T-helper 22 cell (primary cell): ENCODE results near the gene STK40.

Experiments
- DNase-seq: peaks from one replicate; pipeline ENCODE4 v3.0.0-alpha.2; 2020; ENCODE audit warnings: low read depth

Gene STK40

DNA sequence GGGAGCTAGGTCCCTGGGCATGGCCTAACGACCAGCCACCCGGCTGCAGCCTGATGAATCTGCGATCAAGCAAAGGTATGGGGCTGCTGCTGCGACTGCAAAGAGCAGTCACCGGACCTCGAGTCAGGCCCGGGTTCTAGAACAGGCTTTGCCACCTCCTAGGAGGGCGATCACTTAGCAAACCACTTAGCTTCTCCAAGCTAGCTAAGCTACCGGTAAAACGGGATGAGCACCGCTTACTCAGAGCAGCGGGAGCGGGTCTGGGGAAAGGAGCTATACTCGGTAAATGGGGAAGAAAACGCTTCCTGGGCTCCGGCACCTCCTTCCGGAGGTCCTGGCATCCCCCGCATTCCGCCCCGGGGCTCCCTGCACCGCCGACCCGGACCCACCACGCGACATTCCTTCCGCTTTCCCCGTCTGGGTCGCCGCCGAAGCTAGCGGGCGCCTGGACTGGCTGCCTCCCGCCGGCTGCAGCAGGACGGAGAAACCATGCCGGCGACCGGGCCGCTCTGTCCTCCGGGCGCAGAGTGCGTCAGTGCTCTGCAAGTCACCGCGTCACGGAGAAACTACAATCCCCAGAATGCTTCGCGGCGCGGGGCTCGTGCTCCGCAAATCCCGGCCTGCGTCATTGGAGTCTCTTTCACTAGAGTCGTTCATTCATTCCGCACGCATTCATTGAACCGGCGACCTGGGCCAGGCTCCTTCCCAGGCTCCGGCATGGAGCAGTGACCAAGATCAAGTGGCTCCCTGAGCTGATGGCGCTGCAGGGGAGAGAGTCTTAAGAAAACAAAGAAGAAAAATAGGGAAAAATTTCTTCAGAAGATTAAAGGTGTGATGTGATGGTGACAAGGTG is 11.9 kb upstream of the STK40 start, which contains the start of gene LSM10:
LSM10 (minus strand) TSS at position 531 of the 853 bp plus-strand sequence. CDS start 3,779 bp downstream, outside the sequence.
- DNase-seq: peak; percentile 81

DNA sequence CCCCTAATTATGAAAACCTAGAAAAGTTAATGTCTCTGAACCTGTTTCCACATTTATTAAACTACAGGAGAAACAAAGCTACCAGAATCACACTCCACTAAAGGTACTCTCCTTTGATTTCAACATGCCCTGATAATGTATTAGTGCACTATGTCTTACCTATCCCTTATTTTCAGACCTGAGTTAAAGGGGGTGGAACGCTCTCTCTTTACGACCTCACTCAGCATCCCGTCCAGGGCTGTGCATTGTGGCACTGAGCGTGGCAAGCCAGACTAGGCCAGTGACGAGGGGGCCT is 11.3 kb upstream of the STK40 start:
- DNase-seq: no peak

DNA sequence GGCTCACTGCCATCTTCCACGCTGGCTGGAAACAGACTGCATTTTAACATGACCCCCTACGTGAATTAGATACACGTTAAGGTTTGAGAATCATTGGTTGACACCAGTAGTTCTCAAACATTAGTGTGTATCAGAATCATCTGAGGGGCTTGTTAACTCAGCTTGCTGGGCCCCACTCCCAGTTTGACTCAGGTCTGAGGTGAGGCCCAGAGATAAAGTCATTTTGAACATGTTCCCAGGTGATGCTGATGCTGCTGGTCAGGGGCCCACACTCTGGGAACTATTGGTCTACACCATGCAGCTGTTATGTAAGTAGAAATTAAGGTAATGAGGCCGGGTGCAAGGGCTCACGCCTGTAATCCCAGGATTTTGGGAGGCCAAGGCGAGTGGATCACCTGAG is 10.6 kb upstream of the STK40 start:
- no peak for DNase-seq

DNA sequence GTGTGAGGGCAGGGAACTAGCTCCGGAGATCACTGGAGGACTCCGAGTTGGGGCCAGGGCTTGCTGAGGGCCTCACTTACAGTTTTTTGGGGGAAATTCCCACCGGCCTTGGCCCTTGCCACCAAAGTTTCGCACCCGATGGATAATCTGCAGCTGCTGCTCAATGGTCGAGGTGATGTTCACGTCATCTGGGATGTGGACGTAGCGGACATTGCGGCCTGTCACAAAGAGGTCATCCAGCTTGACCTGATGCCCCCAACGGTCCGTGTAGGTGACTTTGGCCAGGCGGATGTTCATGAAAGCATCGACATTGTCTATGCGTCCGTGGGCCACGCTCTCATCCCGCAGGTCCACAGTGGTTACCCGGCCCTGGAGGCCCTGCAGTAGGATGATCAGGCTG is 8.0 kb upstream of the STK40 start:
- DNase-seq: no peak

DNA sequence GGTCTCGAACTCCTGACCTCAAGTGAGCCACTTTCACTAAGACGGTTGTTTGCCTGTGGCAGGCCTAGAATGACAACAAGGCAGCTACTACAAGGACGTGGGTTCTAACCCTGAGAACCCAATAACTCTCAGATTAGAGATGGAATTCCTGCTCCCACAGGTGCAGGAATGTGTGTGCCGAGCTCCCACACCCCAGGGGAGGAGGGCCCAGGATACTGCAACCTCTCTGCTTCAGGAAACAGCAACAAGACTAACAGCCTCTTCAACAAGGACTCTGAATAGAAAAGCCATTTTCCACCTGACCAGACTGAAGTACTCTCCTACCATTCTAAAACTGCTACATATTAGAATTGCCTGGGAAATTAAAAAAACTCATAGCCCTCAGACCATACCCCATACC is 7.1 kb upstream of the STK40 start:
- DNase-seq: no peak

DNA sequence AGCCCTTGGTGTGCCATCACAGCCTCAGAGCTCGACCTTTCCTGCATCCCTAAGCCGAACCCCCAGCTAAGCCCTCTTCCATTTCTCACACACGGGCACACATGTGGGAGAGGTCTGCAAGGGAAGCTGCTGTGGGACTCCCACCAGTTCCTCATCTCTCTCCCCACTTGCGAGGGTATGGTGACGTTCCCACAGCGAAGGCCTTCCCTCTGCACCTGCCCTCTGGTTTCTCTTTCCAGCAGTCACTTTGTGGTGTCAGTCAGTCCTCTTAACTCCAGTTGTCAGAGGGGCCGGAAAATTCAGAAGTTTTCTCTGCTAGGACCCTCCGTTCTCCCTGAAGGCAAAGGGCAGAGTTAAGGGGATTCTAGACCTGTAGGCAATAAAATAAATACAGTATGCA is 5.5 kb upstream of the STK40 start:
- DNase-seq: no peak

DNA sequence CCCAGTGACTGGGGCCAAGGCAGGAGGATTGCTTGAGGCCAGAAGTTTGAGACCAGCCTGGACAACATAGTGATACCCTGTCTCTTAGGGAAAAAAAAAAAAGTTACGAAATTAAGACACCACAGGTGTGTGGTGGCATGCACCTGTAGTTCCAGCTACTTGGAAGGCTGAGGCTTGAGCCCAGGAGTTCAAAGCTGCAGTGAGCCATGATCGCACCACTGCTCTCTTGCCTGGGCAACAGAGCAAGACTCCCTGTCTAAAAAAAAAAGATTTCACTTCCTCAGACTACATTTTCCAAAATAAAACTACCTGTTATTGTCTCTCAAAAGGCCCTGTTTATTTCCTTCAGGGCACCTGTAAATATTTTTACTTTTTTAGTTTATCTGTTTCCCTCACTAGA is 4.7 kb upstream of the STK40 start:
- no peak for DNase-seq

DNA sequence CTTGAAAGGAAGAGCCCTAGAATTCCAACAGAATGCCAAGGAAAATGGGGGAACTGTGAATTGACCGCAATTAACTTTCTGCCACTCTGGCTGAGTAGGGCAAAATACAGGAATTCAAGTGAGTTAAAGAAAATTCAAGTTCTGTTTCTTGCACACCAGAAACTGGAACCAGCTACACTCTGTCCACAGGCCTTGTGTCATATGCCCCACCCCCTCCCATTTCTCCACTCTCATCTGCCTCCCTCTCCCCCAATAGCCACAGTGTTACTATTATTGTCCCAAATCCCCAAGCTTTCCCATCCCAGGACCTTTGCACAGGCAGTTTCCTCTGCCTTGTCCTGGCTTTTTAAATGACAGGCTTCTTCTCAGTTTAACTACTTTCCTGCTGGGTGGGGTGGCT is 4.3 kb upstream of the STK40 start:
- DNase-seq: no peak

DNA sequence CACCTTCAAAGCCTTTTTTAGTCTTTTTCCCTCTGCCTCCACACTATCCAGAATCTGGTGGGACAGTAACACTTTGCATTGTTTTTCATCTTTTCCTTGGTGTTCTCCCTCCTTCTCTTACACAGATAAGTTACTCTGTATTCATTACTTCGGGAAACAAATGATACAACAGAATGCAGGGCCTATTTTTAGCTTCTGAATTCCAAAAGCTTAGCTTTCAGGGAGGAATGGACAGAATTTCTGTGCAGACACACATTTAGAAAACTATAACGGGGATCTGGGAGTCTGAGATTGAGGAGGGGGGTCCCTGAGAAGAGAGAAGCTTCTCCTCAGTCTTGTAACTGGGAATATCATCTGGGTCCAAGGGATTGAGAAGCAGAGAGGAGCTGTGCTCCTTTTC is 3.5 kb upstream of the STK40 start:
- no peak for DNase-seq

DNA sequence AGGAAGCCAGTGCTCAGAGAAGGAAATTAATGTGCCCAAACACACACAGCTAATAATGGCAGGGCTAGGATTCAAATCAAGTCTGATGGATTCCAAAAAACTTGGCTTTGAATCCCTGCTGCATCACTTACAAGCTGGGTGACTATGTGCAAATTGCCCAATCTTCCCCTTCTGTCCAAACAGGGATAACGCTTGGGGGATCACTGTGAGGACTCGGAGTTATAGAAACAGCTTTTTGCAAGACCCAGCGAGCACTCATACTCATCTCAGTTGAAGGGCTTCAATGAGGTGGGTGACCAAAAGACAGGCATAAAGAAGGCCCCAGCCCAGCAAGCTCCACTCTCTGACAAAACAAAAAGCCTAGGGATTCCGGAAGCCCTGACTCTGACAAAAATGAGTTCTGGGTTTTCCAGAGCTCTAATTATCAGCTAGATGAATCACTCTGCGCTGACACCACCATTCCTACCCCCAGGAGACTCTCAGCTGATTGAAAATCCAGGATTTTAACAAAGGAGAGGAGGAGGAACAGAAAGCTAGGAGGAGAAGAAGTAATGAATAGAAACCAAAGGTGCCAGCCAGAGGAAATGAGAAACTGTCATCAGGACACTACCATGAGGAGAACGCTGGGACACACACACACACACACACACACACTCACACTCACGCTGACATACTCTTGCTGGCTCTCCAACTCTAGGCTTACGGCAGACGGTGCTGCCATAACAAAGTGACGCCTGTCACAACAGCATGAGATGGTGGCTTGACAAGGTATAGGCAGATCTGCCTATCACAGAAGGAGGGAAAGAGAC is 1.6 kb upstream of the STK40 start:
- DNase-seq: no peak

DNA sequence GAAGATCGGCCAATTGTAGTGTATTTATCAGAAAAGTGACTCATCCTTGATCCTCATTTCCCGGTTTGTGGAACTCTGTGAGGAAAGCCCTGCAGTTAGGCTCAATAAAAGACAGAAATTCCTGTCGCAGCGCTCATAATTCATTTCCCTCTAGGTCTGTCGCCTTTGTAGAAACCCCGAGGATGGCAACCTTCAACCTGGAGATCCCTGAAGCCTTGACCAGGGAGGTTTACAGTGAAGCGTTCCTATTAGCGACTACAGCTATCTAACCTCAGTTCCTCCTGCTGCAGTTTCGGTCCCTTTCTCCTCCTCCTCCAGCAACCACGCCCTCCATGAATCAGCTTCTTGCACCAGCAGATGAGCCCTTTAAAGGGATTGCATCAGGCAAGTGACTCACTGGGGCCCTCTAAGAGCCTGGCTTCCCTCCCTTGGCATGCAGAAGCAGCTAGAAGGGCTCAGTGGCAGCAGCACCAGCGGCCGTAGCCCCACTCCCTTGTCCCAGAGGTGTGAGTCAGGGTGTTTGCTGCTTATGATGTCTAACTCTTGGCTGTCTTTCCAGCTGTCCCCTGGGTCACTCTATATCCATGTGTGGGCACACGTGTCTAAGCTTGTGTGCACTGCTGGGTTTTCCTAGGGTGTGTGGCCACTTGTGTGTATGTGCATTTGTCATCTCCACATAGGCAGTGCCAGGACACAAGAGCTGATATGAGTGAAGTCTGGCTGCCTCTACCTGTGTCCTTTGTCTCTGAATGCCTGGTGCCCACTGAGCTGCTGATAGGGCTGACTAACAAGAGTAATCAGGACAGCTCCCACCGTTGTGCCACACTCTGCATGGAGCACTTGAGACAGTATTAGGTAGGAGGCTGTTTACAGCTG is 779 bp upstream of the STK40 start:
- peak; percentile 90 for DNase-seq

DNA sequence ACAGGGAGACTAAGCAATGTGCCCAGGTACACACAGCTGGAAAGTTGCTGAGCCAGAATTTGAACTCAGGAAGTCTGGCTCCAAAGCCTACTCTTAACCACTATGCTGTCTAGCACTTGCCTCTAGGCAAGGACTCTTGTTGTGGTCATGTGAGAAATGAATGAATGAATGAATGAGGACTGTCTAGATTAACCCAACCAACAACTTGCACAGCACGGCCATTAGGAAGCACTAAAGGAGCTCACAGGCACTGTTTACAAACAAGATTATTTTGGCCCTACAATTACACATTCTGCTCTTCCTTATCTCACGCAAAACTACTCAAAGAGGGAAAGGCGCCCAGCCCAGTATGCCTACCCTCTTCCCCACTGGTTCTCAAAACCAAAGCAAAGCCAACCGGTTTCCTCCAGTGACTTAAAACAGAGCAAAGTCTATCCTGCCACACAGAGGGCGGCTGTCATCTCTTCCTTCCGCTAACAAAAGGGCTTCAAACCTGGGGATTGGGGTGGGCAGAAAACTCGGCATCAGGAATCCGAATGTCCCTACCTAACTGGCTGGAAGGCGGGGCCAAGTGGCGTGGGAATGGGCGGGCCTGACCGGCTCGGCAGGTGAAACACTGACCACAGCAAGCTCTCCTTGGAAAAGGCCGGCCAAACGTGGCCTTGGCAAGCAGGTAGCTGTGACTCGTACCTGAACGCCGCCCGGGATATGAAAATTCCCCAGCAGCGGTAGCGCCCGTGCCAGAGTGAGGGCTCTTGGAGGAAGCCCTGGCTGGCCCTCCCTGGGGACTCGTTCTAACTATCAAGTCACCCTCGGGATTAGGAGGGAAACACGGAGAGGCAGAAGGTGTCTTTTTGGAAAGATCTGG is 948 bp downstream of the STK40 start:
- peak; percentile 28 for DNase-seq

DNA sequence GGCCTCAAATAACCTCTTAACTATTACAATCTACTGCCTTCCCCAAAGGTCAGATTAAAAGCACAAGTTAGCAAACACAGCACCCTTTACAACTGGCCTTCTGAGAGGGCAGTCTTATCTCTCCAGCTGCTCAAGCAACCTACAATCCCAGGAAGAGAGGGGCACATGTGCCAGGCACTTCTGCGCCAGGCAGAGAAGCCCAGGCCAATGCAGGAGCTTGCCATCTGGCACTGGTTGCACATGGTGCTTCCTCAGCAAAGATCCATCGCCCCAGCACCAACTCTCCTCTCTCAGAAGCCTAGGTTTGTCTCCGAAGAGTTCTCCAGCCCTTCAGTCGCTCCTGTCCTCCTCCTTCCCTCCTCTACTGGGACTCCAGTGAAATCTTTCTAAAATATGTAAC is 2.5 kb downstream of the STK40 start:
- no peak for DNase-seq

DNA sequence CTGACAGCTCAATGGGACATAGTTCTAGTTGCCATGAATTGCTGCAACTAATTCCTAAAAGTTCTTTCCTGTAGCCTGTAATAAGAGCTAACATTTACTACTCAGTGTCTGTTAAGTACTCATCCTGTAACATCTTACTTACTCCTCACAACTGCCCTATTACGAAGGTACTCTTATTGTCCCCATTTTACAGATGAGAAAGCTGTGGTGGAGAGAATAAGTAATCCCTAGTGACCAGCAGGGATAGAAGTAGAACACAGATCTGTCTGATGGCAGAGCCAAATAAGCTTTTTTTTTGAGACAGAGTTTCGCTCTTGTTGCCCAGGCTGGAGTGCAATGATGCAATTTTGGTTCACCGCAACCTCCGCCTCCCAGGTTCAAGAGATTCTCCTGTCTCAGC is 3.1 kb downstream of the STK40 start:
- no peak for DNase-seq

DNA sequence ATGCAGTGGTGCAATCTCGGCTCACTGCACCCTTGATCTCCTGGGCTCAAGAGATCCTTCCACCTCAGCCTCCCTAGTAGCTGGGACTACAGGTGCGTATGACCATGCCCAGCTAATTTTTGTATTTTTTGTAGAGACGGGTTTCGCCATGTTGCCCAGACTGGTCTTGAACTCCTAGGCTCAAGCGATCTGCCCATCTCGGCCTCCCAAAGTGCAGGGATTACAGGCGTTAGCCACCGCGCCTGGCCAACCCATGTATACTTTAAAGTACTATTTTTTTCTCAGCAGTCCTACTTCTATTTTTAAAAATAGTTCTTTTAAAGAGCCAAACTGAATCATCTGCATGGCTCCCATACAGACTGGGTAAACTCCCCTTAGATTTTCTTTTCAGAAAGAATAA is 3.5 kb downstream of the STK40 start:
- no peak for DNase-seq

DNA sequence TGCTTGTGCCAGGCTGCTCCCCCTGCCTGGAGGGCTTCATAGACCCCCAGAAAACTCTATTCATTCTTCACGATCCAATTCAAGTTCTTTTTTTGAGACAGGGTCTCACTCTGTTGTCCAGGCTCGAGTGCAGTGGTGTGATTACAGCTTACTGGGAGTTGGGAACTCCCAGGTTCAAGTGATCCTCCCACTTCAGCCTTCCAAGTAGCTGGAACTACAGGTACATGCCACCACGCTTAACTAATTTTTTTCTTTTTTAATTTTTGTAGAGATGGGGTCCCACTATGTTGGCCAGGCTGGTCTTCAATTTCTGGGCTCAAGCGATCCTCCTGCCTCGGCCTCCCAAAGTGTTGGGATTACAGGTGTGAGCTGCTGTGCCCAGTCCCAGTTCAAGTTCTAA is 4.3 kb downstream of the STK40 start:
- no peak for DNase-seq

DNA sequence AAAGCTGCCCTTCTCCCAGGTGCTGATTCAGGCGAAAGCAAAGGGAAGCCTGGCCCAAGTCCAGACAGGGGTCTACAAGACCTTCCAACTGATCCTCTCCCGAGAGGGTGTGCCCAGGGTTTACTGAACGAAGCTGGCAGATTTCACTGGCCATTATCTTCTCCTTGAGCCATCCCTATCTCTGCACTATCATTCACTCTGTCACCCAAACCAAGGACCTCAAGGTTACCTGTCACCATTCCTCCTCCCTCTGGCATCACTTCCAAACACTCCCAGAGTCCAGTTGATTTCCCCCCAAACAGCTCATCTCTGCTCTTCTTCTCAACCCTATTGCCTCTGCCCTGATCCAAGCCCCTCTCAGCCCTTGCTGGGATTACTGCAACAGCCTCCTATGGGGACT is 4.9 kb downstream of the STK40 start:
- DNase-seq: no peak

DNA sequence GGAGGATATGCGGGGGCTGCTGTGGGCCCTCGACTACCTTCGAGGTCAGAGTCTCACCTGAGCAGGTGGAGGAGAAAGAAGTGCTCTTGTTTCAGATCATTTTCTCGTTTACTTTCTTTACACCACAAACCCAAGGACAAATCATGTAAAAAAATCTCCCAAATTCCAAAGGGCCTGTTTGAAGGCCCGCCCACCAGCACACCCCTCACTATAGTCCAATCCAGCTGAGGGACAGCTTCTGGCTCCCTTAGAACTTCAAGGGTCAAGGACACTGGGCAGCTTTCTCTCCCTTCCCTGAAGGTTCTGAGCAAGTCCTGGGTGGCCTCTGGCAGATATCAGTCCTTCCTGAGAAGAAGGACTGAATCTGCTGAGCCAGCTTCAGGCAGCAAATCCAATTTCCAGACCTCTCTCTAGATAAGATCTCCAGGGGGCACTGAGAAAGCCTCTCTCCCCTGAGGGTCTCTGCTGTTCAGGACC is 5.5 kb downstream of the STK40 start:
- no peak for DNase-seq

DNA sequence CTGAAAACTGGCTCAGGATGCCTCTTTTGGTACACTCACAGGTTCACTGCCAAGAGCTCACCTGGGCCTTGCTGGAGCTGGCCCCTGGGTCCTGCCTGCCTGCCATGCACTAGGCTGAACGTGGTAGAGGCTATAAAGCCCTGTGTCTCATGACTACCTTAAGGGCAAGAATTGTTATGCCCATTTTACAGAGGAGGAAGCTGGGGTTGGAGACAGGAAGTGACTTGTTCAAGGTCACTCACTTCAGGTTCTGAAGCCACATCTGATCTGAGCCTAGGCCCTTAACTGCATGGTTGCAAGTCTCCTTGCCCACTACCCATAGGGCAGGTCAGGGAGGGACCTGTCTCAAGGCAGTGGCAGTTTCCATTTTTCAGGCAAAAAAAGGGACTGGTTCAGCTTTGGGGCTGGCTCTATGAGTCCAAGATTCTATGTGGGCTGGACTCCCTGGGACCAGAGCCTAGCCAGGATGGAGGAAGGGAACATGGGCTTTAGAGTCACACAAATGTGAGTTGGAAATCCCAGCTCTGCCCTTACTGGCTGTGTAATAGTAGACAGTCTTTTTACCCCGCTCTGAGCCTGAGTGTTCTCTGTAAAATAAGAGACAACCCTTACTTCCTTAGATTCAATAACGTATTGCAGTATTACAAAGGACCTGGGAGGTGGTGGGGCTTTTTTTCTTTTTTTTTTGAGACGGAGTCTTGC is 7.8 kb downstream of the STK40 start:
- no peak for DNase-seq

DNA sequence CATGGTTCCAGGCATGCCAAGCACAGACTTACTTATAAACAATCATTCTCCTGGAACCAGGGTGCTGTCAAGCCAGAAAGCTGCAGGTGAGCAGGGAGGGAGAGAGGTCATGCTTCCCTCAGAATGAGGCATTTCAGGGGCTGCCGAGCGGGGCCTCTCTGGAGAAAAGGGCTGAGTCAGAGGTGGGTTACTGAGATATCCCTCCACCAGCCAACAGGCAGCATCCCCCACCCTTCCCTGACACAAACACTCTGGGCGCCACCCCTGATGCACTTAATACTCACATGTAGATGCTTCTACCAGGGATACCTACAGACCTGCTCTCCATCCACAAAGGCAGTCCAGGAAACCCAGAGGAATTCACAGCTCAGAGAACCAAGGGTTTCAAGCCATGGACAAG is 13.1 kb downstream of the STK40 start:
- DNase-seq: no peak
